CD14-positive monocyte (primary cell): ENCODE data around the gene SEPTIN3. TPM values are rescaled to one million over a fixed set of nuclear protein-coding genes. Genes with fewer than 3 reads are reported as not detected.
A peak's percentile ranks its signal among the peaks of the same experiment; 100 is the strongest.

Experiments used
- DNase-seq, 3 donors: peaks; one replicate each; pipeline ENCODE4 v3.0.0-alpha.2; 2011 to 2022
- H2AFZ ChIP-seq: 2 replicates; pipeline ENCODE4 v1.6.0; 2012; ENCODE audit warnings: mild to moderate bottlenecking, low read depth, low read length, inconsistent platforms; ENCODE audit not compliant: insufficient read depth, poor library complexity, severe bottlenecking
- H3K27ac ChIP-seq, 2 donors: 1 replicate in 1 of 2; 2 replicates in 1 of 2; pipeline ENCODE4 v1.5.1; 2012 to 2013; ENCODE audit warnings: low read length in 2 of 2, control low read depth in 1 of 2, inconsistent platforms in 1 of 2, low read depth in 1 of 2, mild to moderate bottlenecking in 1 of 2
- H3K27me3 ChIP-seq, 2 donors: one replicate each; pipeline versions ENCODE4 v1.6.0 to v1.6.1; 2011 to 2013; ENCODE audit warnings: low read length in 2 of 2; ENCODE audit not compliant: control insufficient read depth in 2 of 2, insufficient read depth in 2 of 2
- H3K36me3 ChIP-seq, 2 donors: replicated peaks in 1 of 2; 1 replicate in 1 of 2; 2 replicates in 1 of 2; pipeline versions ENCODE4 v1.5.1 to v1.6.1; 2012 to 2013; ENCODE audit warnings: low read length in 2 of 2, control low read depth in 1 of 2, inconsistent platforms in 1 of 2, mild to moderate bottlenecking in 1 of 2; ENCODE audit not compliant: insufficient read depth in 2 of 2, control insufficient read depth in 1 of 2
- H3K4me1 ChIP-seq, 2 donors: 1 replicate in 1 of 2; 2 replicates in 1 of 2; pipeline versions ENCODE4 v1.5.1 to v1.6.1; 2012 to 2013; ENCODE audit warnings: low read length in 2 of 2, control low read depth in 1 of 2, inconsistent platforms in 1 of 2, mild to moderate bottlenecking in 1 of 2, moderate library complexity in 1 of 2; ENCODE audit not compliant: insufficient read depth in 2 of 2, control insufficient read depth in 1 of 2
- H3K4me2 ChIP-seq: replicated peaks from 2 replicates; pipeline ENCODE3; 2012; ENCODE audit warnings: low read length, moderate library complexity, mild to moderate bottlenecking; ENCODE audit not compliant: poor library complexity, severe bottlenecking; ENCODE audit errors: extremely low read depth
- H3K4me3 ChIP-seq, 3 experiments: fragments of 200-600 bp in 1 of 3; sonication (generic) in 1 of 3; replicated peaks in 1 of 3; 1 replicate in 2 of 3; 2 replicates in 1 of 3; pipeline ENCODE4 v1.5.1; 2011 to 2013; ENCODE audit warnings: low read length in 3 of 3, mild to moderate bottlenecking in 3 of 3, control low read depth in 2 of 3, low read depth in 2 of 3, inconsistent platforms in 1 of 3, moderate library complexity in 1 of 3
- H3K79me2 ChIP-seq: 2 replicates; pipeline ENCODE4 v1.6.0; 2012; ENCODE audit warnings: mild to moderate bottlenecking, control low read depth, inconsistent platforms, low read length, moderate library complexity; ENCODE audit not compliant: insufficient read depth
- H3K9ac ChIP-seq: 2 replicates; pipeline ENCODE4 v1.6.0; 2017; ENCODE audit warnings: low read length, mild to moderate bottlenecking; ENCODE audit not compliant: insufficient read depth, poor library complexity, severe bottlenecking
- H3K9me3 ChIP-seq, 2 donors: replicated peaks in 1 of 2; 1 replicate in 1 of 2; 2 replicates in 1 of 2; pipeline versions ENCODE4 v1.5.1 to v1.6.1; 2012 to 2013; ENCODE audit warnings: low read length in 2 of 2, control low read depth in 1 of 2; ENCODE audit not compliant: control insufficient read depth in 1 of 2, insufficient read depth in 1 of 2
- H4K20me1 ChIP-seq: 2 replicates; pipeline ENCODE4 v1.6.0; 2012; ENCODE audit warnings: mild to moderate bottlenecking, low read length, control low read depth, moderate library complexity; ENCODE audit not compliant: insufficient read depth
- H3K27ac Mint-ChIP-seq, 7 donors: one replicate each; pipeline ENCODE4 v1.8.0; 2020; ENCODE audit warnings: mild to moderate bottlenecking in 7 of 7, mixed read lengths in 7 of 7, moderate library complexity in 6 of 7, inconsistent platforms in 2 of 7
- H3K27me3 Mint-ChIP-seq, 3 donors: one replicate each; pipeline ENCODE4 v1.8.0; 2021 to 2022; ENCODE audit warnings: low read depth in 3 of 3, mild to moderate bottlenecking in 3 of 3, mixed read lengths in 3 of 3, moderate library complexity in 3 of 3, inconsistent platforms in 1 of 3
- H3K36me3 Mint-ChIP-seq, 2 donors: one replicate each; pipeline ENCODE4 v1.8.0; 2020; ENCODE audit warnings: mixed read lengths in 2 of 2, inconsistent platforms in 1 of 2, mild to moderate bottlenecking in 1 of 2
- H3K4me1 Mint-ChIP-seq: one replicate; pipeline ENCODE4 v1.8.0; 2020; ENCODE audit warnings: mild to moderate bottlenecking, mixed read lengths
- H3K4me3 Mint-ChIP-seq, 2 donors: one replicate each; pipeline ENCODE4 v1.8.0; 2020; ENCODE audit warnings: mild to moderate bottlenecking in 2 of 2, mixed read lengths in 2 of 2, moderate library complexity in 1 of 2
- H3K9me3 Mint-ChIP-seq, 7 donors: one replicate each; pipeline ENCODE4 v1.8.0; 2020 to 2022; ENCODE audit warnings: mixed read lengths in 7 of 7, mild to moderate bottlenecking in 6 of 7, moderate library complexity in 6 of 7, inconsistent platforms in 2 of 7
- CTCF ChIP-seq: fragments of 200-600 bp; IDR thresholded peaks from one replicate; pipeline ENCODE4 v1.8.0; 2022; ENCODE audit warnings: antibody characterized with exemption, mild to moderate bottlenecking
- WGBS: methylation state at CpG from one replicate; pipeline ENCODE4 v1.1.5; 2013; ENCODE audit warnings: missing lambda C conversion rate; ENCODE audit not compliant: insufficient coverage; 5-methylcytosine and 5-hydroxymethylcytosine counted together
- intact Hi-C, 2 donors: fragments of 100-400 bp; cut with micrococcal nuclease; formaldehyde crosslinking; loops; one replicate each; pipeline versions ENCODE4 v1.15.0 to v1.15.1; 2023
- polyA plus RNA-seq, 3 donors: library from polyadenylated mRNA; depleted of rRNA in 1 of 3; unstranded in 2 of 3; stranded (reverse) in 1 of 3; fragments of 300-500 nt in 2 of 3; fragments of >200 nt in 1 of 3; fragmentation: Illumina TruSeq in 2 of 3; gene quantifications; 1 replicate in 2 of 3; 2 replicates in 1 of 3; pipeline ENCODE4 v1.2.3, GENCODE V29; 2012 to 2021

The SEPTIN3 gene
- polyA plus RNA-seq, 3 donors, result 0.06 to 0.20 TPM; not detected in 1

DNA sequence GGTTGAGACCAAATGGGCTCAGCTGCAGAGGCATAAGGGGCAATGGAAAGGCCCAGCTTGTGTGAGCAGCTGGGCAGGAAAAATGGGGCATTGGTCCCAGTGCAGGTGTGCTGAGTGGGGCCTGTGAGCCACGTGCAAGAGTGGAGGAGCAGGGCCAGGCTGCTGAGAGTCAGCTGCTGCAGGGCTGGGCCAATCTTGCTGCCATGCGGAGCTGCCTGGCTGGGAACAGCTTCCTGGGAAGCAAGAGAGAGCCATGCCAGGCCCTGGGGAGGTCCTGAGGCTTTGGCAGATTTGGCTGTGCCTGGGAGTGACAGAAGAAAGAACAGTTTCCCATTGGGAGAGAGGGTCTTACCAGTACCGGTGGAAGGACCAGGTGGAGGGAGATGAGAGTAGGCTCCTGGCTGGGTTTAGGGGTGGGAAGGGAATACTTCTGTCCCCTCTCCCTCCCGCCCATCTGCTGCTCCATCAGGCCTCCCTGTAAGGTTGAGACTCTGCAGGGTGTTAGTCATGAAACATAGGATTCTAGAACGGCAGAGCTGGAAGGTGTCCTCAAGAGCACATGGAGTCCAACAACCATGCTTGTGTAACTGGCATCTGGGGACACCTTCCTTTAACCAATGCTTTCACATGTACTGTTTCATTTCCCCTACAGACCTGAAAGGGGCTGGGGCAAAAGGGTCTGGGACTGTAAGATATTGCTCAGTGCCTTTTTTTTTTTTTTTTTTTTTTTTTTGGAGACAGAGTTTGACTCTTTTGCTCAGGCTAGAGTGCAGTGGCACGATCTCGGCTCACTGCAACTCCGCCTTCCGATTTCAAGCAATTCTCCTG is 10.4 kb downstream of the SEPTIN3 start:
- H3K4me1 Mint-ChIP-seq, result peaks cover 27% of the 10 kb centered on the region
- H3K79me2 ChIP-seq, result no peaks in the 10 kb centered on the region
- WGBS, result 90% methylated on average over 3 of the region's 9 CpGs
- H3K27me3 Mint-ChIP-seq, result peaks cover 41 to 46% (median 45%) of the 10 kb centered on the region in 3 donors
- peaks cover 0 to 12% of the 10 kb centered on the region in 2 donors for H3K9me3 ChIP-seq
- H3K27ac ChIP-seq, result no peak overlapping the region
- DNase-seq, result no peak
- H3K4me1 ChIP-seq, result peaks cover 16 to 26% of the 10 kb centered on the region in 2 donors
- H3K36me3 ChIP-seq, result no peaks in the 10 kb centered on the region
- H3K36me3 Mint-ChIP-seq, result no peaks in the 10 kb centered on the region
- no peak overlapping the region for H3K9ac ChIP-seq
- no peak overlapping the region for H3K4me3 ChIP-seq
- H3K27me3 ChIP-seq, result peaks cover 27 to 35% of the 10 kb centered on the region in 2 donors
- intact Hi-C loops, result no loop called here
- peaks cover 0 to 11% (median 2%) of the 10 kb centered on the region in 7 donors for H3K9me3 Mint-ChIP-seq
- TF ChIP-seq CTCF, result no peak
- H3K4me3 Mint-ChIP-seq, result no peak overlapping the region
- H3K4me2 ChIP-seq, result no peak overlapping the region
- H3K27ac Mint-ChIP-seq, result peak overlapping the region in 2 of 7 donors; percentile 43 to 51
- no peak overlapping the region for H2AFZ ChIP-seq
- H4K20me1 ChIP-seq, result no peaks in the 10 kb centered on the region

GRCh38 chr22:41982865-41983264 is 13.6 kb downstream of the SEPTIN3 start:
- H3K9me3 ChIP-seq, result no peaks in the 10 kb centered on the region
- intact Hi-C loops, result no loop called here
- no peak for TF ChIP-seq CTCF
- 82% methylated on average over 4 of the region's 5 CpGs for WGBS
- peaks cover 2 to 8% of the 10 kb centered on the region in 2 donors for H3K27me3 ChIP-seq
- peaks cover 9 to 14% of the 10 kb centered on the region in 2 donors for H3K4me1 ChIP-seq
- H3K79me2 ChIP-seq, result no peaks in the 10 kb centered on the region
- H3K27ac ChIP-seq, result no peak overlapping the region
- Mint-ChIP-seq H3K36me3 (no peaks in the 10 kb centered on the region), H3K4me1 (peaks cover 16% of the 10 kb centered on the region), H3K27me3 (peaks cover 18 to 20% (median 19%) of the 10 kb centered on the region in 3 donors), H3K27ac (no peak overlapping the region), H3K9me3 (peaks cover 0 to 3% (median 0%) of the 10 kb centered on the region in 7 donors), H3K4me3 (no peak overlapping the region)
- H3K4me2 ChIP-seq, result no peak overlapping the region
- no peak overlapping the region for H3K4me3 ChIP-seq
- no peaks in the 10 kb centered on the region for H3K36me3 ChIP-seq
- H3K9ac ChIP-seq, result no peak overlapping the region
- DNase-seq, result no peak
- H4K20me1 ChIP-seq, result no peaks in the 10 kb centered on the region
- no peak overlapping the region for H2AFZ ChIP-seq
